GM12801 (cell line): ENCODE results near the gene TMEM143.

Experiments used
- TF ChIP-seq, protein P1 (sequence below): IDR thresholded peaks from one replicate; pipeline ENCODE4 v1.5.1; 2011; ENCODE audit warnings: control low read depth; ENCODE audit not compliant: insufficient read length; ENCODE audit errors: extremely low read depth

The TMEM143 gene

GRCh38 chr19:48290401-48290770, 73.4 kb downstream of the TMEM143 start:
- TF ChIP-seq, protein P1, sequence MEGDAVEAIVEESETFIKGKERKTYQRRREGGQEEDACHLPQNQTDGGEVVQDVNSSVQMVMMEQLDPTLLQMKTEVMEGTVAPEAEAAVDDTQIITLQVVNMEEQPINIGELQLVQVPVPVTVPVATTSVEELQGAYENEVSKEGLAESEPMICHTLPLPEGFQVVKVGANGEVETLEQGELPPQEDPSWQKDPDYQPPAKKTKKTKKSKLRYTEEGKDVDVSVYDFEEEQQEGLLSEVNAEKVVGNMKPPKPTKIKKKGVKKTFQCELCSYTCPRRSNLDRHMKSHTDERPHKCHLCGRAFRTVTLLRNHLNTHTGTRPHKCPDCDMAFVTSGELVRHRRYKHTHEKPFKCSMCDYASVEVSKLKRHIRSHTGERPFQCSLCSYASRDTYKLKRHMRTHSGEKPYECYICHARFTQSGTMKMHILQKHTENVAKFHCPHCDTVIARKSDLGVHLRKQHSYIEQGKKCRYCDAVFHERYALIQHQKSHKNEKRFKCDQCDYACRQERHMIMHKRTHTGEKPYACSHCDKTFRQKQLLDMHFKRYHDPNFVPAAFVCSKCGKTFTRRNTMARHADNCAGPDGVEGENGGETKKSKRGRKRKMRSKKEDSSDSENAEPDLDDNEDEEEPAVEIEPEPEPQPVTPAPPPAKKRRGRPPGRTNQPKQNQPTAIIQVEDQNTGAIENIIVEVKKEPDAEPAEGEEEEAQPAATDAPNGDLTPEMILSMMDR, result no peak

DNA sequence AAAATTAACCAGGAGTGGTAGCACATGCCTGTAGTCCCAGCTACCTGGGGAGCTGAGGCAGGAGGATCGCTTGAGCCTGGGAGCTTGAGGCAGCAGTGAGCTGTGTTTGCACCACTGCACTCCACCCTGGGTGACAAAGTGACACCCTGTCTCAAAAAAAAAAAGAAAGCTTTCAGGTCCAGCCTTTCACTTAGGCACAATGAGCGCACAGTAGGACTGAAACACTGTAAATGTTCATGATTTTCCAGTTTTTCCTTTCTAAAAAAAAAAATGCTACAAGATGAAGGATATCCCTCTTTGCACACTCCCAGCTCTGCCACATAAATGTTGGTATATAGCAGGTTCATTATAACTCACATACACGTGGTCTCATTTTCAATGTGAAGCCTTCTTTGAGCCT, 76.0 kb downstream of the TMEM143 start:
- TF ChIP-seq, protein P1, result no peak

DNA sequence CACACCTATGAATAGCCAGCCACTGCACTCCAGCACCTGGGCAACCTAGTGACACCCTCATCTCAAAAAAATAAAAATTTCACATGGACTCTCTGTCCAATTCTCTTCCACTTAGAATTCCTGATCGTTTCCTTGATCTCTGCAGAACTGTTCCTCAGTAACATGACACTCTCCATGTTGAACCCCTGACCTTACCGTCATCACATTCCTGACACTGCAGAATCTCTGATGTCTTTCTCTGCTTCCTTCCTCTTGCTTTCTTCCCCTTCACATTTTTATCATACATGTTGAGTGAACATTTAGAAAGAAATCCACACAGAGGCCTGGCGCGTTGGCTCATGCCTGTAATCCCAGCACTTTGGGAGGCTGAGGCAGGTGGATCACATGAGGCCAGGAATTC, 78.8 kb downstream of the TMEM143 start:
- TF ChIP-seq, protein P1, result no peak

- TF ChIP-seq, protein P1, result no peak
These were observed 79.8 kb downstream of the TMEM143 start for GRCh38 chr19:48283908-48284307.
